Mesenchymal stem cell (in vitro differentiated cells and primary cell): ENCODE measurements around the gene RIN3.
A peak's percentile ranks its signal among the peaks of the same experiment; 100 is the strongest.

Experiments used
- DNase-seq: peaks from one replicate; pipeline ENCODE4 v3.0.0-alpha.2; 2013
- H2AFZ ChIP-seq: one replicate; pipeline ENCODE4 v1.6.1; 2013; ENCODE audit warnings: low read depth, mild to moderate bottlenecking, control low read depth, inconsistent platforms, low read length, moderate library complexity
- H2AK5ac ChIP-seq: 2 replicates; pipeline ENCODE4 v1.6.1; 2013; ENCODE audit warnings: low read length, moderate library complexity, mild to moderate bottlenecking, inconsistent platforms; ENCODE audit not compliant: severe bottlenecking
- H2BK120ac ChIP-seq: one replicate; pipeline ENCODE4 v1.6.1; 2013; ENCODE audit warnings: low read depth, mild to moderate bottlenecking, inconsistent platforms, low read length, moderate library complexity
- H2BK12ac ChIP-seq, 2 experiments: one replicate each; pipeline ENCODE4 v1.6.1; 2013; ENCODE audit warnings: inconsistent platforms in 2 of 2, low read length in 2 of 2, mild to moderate bottlenecking in 2 of 2, moderate library complexity in 2 of 2, control low read depth in 1 of 2
- H2BK15ac ChIP-seq: one replicate; pipeline ENCODE4 v1.6.1; 2013; ENCODE audit warnings: mild to moderate bottlenecking, low read depth, inconsistent platforms; ENCODE audit not compliant: poor library complexity, severe bottlenecking
- H2BK5ac ChIP-seq: 2 replicates; pipeline ENCODE4 v1.6.1; 2013; ENCODE audit warnings: low read depth, mild to moderate bottlenecking, low read length, control low read depth, inconsistent platforms; ENCODE audit not compliant: poor library complexity, severe bottlenecking
- H3K14ac ChIP-seq, 2 experiments: one replicate each; pipeline ENCODE4 v1.6.1; 2013; ENCODE audit warnings: inconsistent platforms in 2 of 2, low read length in 2 of 2, control low read depth in 1 of 2, mild to moderate bottlenecking in 1 of 2, moderate library complexity in 1 of 2
- H3K18ac ChIP-seq, 2 experiments: one replicate each; pipeline ENCODE4 v1.6.1; 2013; ENCODE audit warnings: inconsistent platforms in 2 of 2, low read length in 2 of 2, control low read depth in 1 of 2, low read depth in 1 of 2, mild to moderate bottlenecking in 1 of 2
- H3K23ac ChIP-seq, 2 experiments: one replicate each; pipeline ENCODE4 v1.6.1; 2013; ENCODE audit warnings: inconsistent platforms in 2 of 2, low read length in 2 of 2, mild to moderate bottlenecking in 2 of 2, moderate library complexity in 2 of 2, control low read depth in 1 of 2
- H3K27ac ChIP-seq: 2 replicates; pipeline ENCODE4 v1.5.1; 2013; ENCODE audit warnings: mild to moderate bottlenecking, moderate library complexity, low read length, control low read depth, inconsistent platforms; ENCODE audit not compliant: poor library complexity, severe bottlenecking
- H3K27me3 ChIP-seq, 2 experiments: 2 replicates each; pipeline versions ENCODE4 v1.6.1 to v1.7.0; 2013; ENCODE audit warnings: low read length in 2 of 2, mild to moderate bottlenecking in 2 of 2, moderate library complexity in 2 of 2, control low read depth in 1 of 2, inconsistent platforms in 1 of 2; ENCODE audit not compliant: control insufficient read depth in 1 of 2, insufficient read depth in 1 of 2
- H3K36me3 ChIP-seq, 2 experiments: 2 replicates each; pipeline versions ENCODE4 v1.6.1 to v1.7.0; 2013; ENCODE audit warnings: low read length in 2 of 2, control low read depth in 1 of 2, inconsistent platforms in 1 of 2, low read depth in 1 of 2, mild to moderate bottlenecking in 1 of 2; ENCODE audit not compliant: insufficient read depth in 2 of 2, control insufficient read depth in 1 of 2
- H3K4ac ChIP-seq, 2 experiments: one replicate each; pipeline ENCODE4 v1.6.1; 2013; ENCODE audit warnings: inconsistent platforms in 2 of 2, low read length in 2 of 2, mild to moderate bottlenecking in 2 of 2, moderate library complexity in 2 of 2, control low read depth in 1 of 2, low read depth in 1 of 2
- H3K4me1 ChIP-seq: 2 replicates; pipeline ENCODE4 v1.6.1; 2013; ENCODE audit warnings: low read depth, low read length, control low read depth; ENCODE audit not compliant: control insufficient read depth, insufficient read depth
- H3K4me2 ChIP-seq: 2 replicates; pipeline ENCODE4 v1.6.1; 2013; ENCODE audit warnings: low read length, mild to moderate bottlenecking, inconsistent platforms; ENCODE audit not compliant: poor library complexity, severe bottlenecking
- H3K4me3 ChIP-seq, 2 experiments: 2 replicates each; pipeline versions ENCODE4 v1.5.1 to v1.7.0; 2013; ENCODE audit warnings: low read length in 2 of 2, mild to moderate bottlenecking in 2 of 2, control low read depth in 1 of 2, low read depth in 1 of 2; ENCODE audit not compliant: insufficient read depth in 1 of 2
- H3K79me1 ChIP-seq: replicated peaks from 2 replicates; pipeline ENCODE4 v1.6.1; 2013; ENCODE audit warnings: mild to moderate bottlenecking, control low read depth, low read length, inconsistent platforms; ENCODE audit not compliant: poor library complexity, severe bottlenecking
- H3K9ac ChIP-seq: 2 replicates; pipeline ENCODE4 v1.7.0; 2013; ENCODE audit warnings: mild to moderate bottlenecking, low read length, moderate library complexity
- H3K9me3 ChIP-seq: 2 replicates; pipeline ENCODE4 v1.7.0; 2013; ENCODE audit warnings: mild to moderate bottlenecking, low read length; ENCODE audit not compliant: control insufficient read depth
- H4K8ac ChIP-seq: one replicate; pipeline ENCODE4 v1.6.1; 2013; ENCODE audit warnings: inconsistent platforms, mild to moderate bottlenecking, low read length, moderate library complexity
- H4K91ac ChIP-seq: one replicate; pipeline ENCODE4 v1.6.1; 2013; ENCODE audit warnings: mild to moderate bottlenecking, low read length, inconsistent platforms
- whole genome bisulfite sequencing: methylation state at CpG from one replicate; pipeline ENCODE4 v1.1.7; 2013; ENCODE audit warnings: mixed read lengths; 5-methylcytosine and 5-hydroxymethylcytosine counted together

RIN3 gene

GRCh38 chr14:92542766-92543554, 29.4 kb downstream of the RIN3 start:
- Histone ChIP-seq H3K14ac (no peak overlapping the region), H3K27me3 (no peaks in the 10 kb centered on the region), H2BK120ac (no peak overlapping the region), H2AFZ (no peak overlapping the region), H3K9ac (no peak overlapping the region), H2AK5ac (no peak overlapping the region), H2BK5ac (no peak overlapping the region), H4K8ac (no peak overlapping the region), H3K4me1 (peaks cover 24% of the 10 kb centered on the region), H3K4me3 (no peak overlapping the region), H3K79me1 (peaks cover 29% of the 10 kb centered on the region), H3K18ac (no peak overlapping the region), H4K91ac (no peak overlapping the region), H2BK15ac (peak overlapping the region; percentile 86), H3K27ac (no peak overlapping the region), H3K23ac (no peak overlapping the region), H3K36me3 (peaks cover 0 to 3% of the 10 kb centered on the region in 2 experiments), H3K9me3 (no peaks in the 10 kb centered on the region), H2BK12ac (no peak overlapping the region), H3K4me2 (no peak overlapping the region), H3K4ac (no peak overlapping the region)
- 84% methylated on average over 8 of the region's 8 CpGs for WGBS
- DNase-seq: no peak

GRCh38 chr14:92544051-92544720, 30.6 kb downstream of the RIN3 start:
- DNase-seq: no peak
- peak overlapping the region in 1 of 2 experiments; percentile 73 for H2BK12ac ChIP-seq
- H3K36me3 ChIP-seq: peaks cover 0 to 8% of the 10 kb centered on the region in 2 experiments
- H4K8ac ChIP-seq: no peak overlapping the region
- no peak overlapping the region for H3K4me3 ChIP-seq
- H2AFZ ChIP-seq: no peak overlapping the region
- H3K9ac ChIP-seq: no peak overlapping the region
- H3K79me1 ChIP-seq: peaks cover 31% of the 10 kb centered on the region
- no peak overlapping the region for H4K91ac ChIP-seq
- H3K4ac ChIP-seq: peak overlapping the region in 1 of 2 experiments; percentile 6
- H3K9me3 ChIP-seq: no peaks in the 10 kb centered on the region
- H3K14ac ChIP-seq: no peak overlapping the region
- H3K27me3 ChIP-seq: no peaks in the 10 kb centered on the region
- no peak overlapping the region for H2BK15ac ChIP-seq
- no peak overlapping the region for H2BK5ac ChIP-seq
- peak overlapping the region; percentile 40 for H2BK120ac ChIP-seq
- peak overlapping the region; percentile 60 for H2AK5ac ChIP-seq
- H3K27ac ChIP-seq: no peak overlapping the region
- WGBS: 83% methylated on average over 1 of the region's 6 CpGs
- no peak overlapping the region for H3K4me2 ChIP-seq
- peaks cover 21% of the 10 kb centered on the region for H3K4me1 ChIP-seq
- no peak overlapping the region for H3K23ac ChIP-seq
- H3K18ac ChIP-seq: peak overlapping the region in 1 of 2 experiments; percentile 42

GRCh38 chr14:92546347-92547053, 32.9 kb downstream of the RIN3 start:
- Histone ChIP-seq H3K27me3 (no peaks in the 10 kb centered on the region), H4K8ac (no peak overlapping the region), H3K18ac (peak overlapping the region; percentile 71 to 78), H3K4me1 (peaks cover 12% of the 10 kb centered on the region), H3K79me1 (peaks cover 26% of the 10 kb centered on the region), H4K91ac (peak overlapping the region; percentile 85), H3K14ac (peak overlapping the region in 1 of 2 experiments; percentile 72), H3K4ac (no peak overlapping the region), H3K4me2 (no peak overlapping the region), H3K9me3 (no peaks in the 10 kb centered on the region), H3K9ac (no peak overlapping the region), H2AK5ac (no peak overlapping the region), H3K36me3 (peaks cover 0 to 7% of the 10 kb centered on the region in 2 experiments), H2BK12ac (peak overlapping the region in 1 of 2 experiments; percentile 87), H3K4me3 (no peak overlapping the region), H2BK120ac (peak overlapping the region; percentile 76), H3K23ac (no peak overlapping the region), H2BK5ac (no peak overlapping the region), H2AFZ (no peak overlapping the region), H3K27ac (peak overlapping the region; percentile 79), H2BK15ac (peak overlapping the region; percentile 91)
- DNase-seq: peak; percentile 95
- WGBS: 32% methylated on average over 5 of the region's 7 CpGs
